A549 (cell line): ENCODE results near the gene SH3RF3. TPM values are rescaled to one million over a fixed set of nuclear protein-coding genes. Genes with fewer than 3 reads are reported as not detected.

ENCODE experiments used
- ATAC-seq, 2 experiments: fragments of 200-7000 bp in 1 of 2; fragments of >200 bp in 1 of 2; cut with Nextera tagmentation in 1 of 2; cut with Tn5 transposase in 1 of 2; 3 replicates each; pipeline versions ENCODE4 v1.8.0 to v1.9.1; 2018 to 2020; ENCODE audit warnings: mild to moderate bottlenecking in 1 of 2, moderate library complexity in 1 of 2
- CTCF ChIA-PET: fragments of 300-600 bp; sonication (Branson Sonifier 250); formaldehyde crosslinking; extraction: SDS; loops from one replicate; lab custom pipeline; 2021; ENCODE audit warnings: antibody characterized with exemption, inconsistent platforms; lab: Yijun Ruan, JAX
- POLR2A ChIA-PET: fragments of 350-600 bp; formaldehyde crosslinking; extraction: SDS; loops from one replicate; lab custom pipeline; 2021; ENCODE audit warnings: antibody characterized with exemption, inconsistent platforms; lab: Yijun Ruan, JAX
- DNase-seq, 2 experiments: peaks; one replicate each; pipeline versions ENCODE4 v3.0.0 to v3.0.0-alpha.2; 2011 to 2016; ENCODE audit warnings: low read depth in 1 of 2, low spot score in 1 of 2
- FAIRE-seq: peaks from 2 replicates; lab custom pipeline; 2011; peaks lifted over from hg19 to GRCh38; lab: Jason Lieb, UNC
- H3K27ac ChIP-seq, 2 experiments: fragments of >200 bp; sonication (Bioruptor Twin); formaldehyde crosslinking; 3 replicates each; pipeline ENCODE4 v1.5.1; 2016 to 2017
- H3K4me1 ChIP-seq: fragments of >200 bp; sonication (Bioruptor Twin); formaldehyde crosslinking; 3 replicates; pipeline ENCODE4 v1.6.1; 2016
- H3K4me2 ChIP-seq: fragments of >200 bp; sonication (Bioruptor Twin); formaldehyde crosslinking; 3 replicates; pipeline ENCODE4 v1.6.1; 2016
- H3K4me3 ChIP-seq: fragments of >200 bp; sonication (Bioruptor Twin); formaldehyde crosslinking; 3 replicates; pipeline ENCODE4 v1.5.1; 2016
- H3K9me3 ChIP-seq: fragments of >200 bp; sonication (Bioruptor Twin); formaldehyde crosslinking; 3 replicates; pipeline ENCODE4 v1.6.1; 2016
- CBX8 ChIP-seq: fragments of 200-600 bp; sonication (generic); IDR thresholded peaks from 2 replicates; pipeline ENCODE4 v1.6.1; 2016
- CHD2 ChIP-seq: fragments of 150-350 bp; IDR thresholded peaks from 2 replicates; pipeline ENCODE4 v1.6.1; 2014; ENCODE audit warnings: low read length; ENCODE audit not compliant: partially characterized antibody
- EHF ChIP-seq: fragments of 250-450 bp; sonication (Bioruptor Pico); IDR thresholded peaks from 2 replicates; pipeline ENCODE4 v1.5.0; 2020; ENCODE audit warnings: mild to moderate bottlenecking
- ELK1 ChIP-seq: fragments of 150-350 bp; IDR thresholded peaks from 2 replicates; pipeline ENCODE4 v1.6.1; 2014; ENCODE audit warnings: low read depth, mild to moderate bottlenecking, low read length
- HEYL ChIP-seq: fragments of 250-450 bp; sonication (Bioruptor Pico); IDR thresholded peaks from 2 replicates; pipeline ENCODE4 v1.8.0; 2021; ENCODE audit warnings: mild to moderate bottlenecking, moderate library complexity
- HMGXB4 ChIP-seq: fragments of 250-450 bp; sonication (Bioruptor Pico); IDR thresholded peaks from 2 replicates; pipeline ENCODE4 v1.5.0; 2021; ENCODE audit warnings: mild to moderate bottlenecking, moderate library complexity, borderline replicate concordance
- HOXA7 ChIP-seq: fragments of 250-450 bp; sonication (Bioruptor Pico); IDR thresholded peaks from 2 replicates; pipeline ENCODE4 v1.5.0; 2020; ENCODE audit warnings: mild to moderate bottlenecking, moderate library complexity
- KDM1A ChIP-seq: fragments of 200-600 bp; sonication (generic); IDR thresholded peaks from 2 replicates; pipeline ENCODE4 v1.6.1; 2016; ENCODE audit warnings: low read depth, mild to moderate bottlenecking
- KDM5A ChIP-seq: fragments of 200-600 bp; sonication (generic); IDR thresholded peaks from 2 replicates; pipeline ENCODE4 v1.6.1; 2016; ENCODE audit warnings: antibody characterized with exemption, mild to moderate bottlenecking
- MAFK ChIP-seq: fragments of 450-650 bp; IDR thresholded peaks from 2 replicates; pipeline ENCODE4 v1.6.1; 2014; ENCODE audit not compliant: partially characterized antibody
- MAZ ChIP-seq: fragments of 150-350 bp; IDR thresholded peaks from 2 replicates; pipeline ENCODE4 v1.6.1; 2014; ENCODE audit warnings: antibody characterized with exemption, low read depth, low read length, borderline replicate concordance
- NFE2L2 ChIP-seq: fragments of 150-350 bp; conservative IDR thresholded peaks from 2 replicates; pipeline ENCODE4 v1.6.1; 2014; ENCODE audit warnings: low read length
- NR3C1 ChIP-seq: fragments of >200 bp; sonication (Bioruptor Twin); formaldehyde crosslinking; IDR thresholded peaks from 3 replicates; pipeline ENCODE4 v1.6.1; 2017
- RAD21 ChIP-seq, 2 experiments: fragments of >200 bp in 1 of 2; sonication (Bioruptor Twin) in 1 of 2; formaldehyde crosslinking in 1 of 2; IDR thresholded peaks in 1 of 2; conservative IDR thresholded peaks in 1 of 2; 2 replicates in 1 of 2; 3 replicates in 1 of 2; pipeline ENCODE4 v1.6.1; 2012 to 2018; ENCODE audit warnings: inconsistent platforms in 1 of 2
- RCOR1 ChIP-seq: fragments of 150-350 bp; IDR thresholded peaks from 2 replicates; pipeline ENCODE4 v1.6.1; 2014; ENCODE audit warnings: antibody characterized with exemption, low read length, low read depth
- REST ChIP-seq: fragments of 200-600 bp; sonication (generic); IDR thresholded peaks from 2 replicates; pipeline ENCODE4 v1.6.1; 2016; ENCODE audit warnings: antibody characterized with exemption, mild to moderate bottlenecking, moderate library complexity
- RFX5 ChIP-seq: fragments of 450-650 bp; IDR thresholded peaks from 2 replicates; pipeline ENCODE4 v1.7.1; 2014; ENCODE audit warnings: antibody characterized with exemption, mild to moderate bottlenecking, moderate library complexity
- SREBF2 ChIP-seq: fragments of 450-650 bp; IDR thresholded peaks from 2 replicates; pipeline ENCODE4 v1.6.1; 2014; ENCODE audit warnings: mild to moderate bottlenecking, moderate library complexity
- TP53 ChIP-seq: fragments of 250-450 bp; sonication (Bioruptor Pico); IDR thresholded peaks from 2 replicates; pipeline ENCODE4 v1.5.0; 2021; ENCODE audit warnings: mild to moderate bottlenecking, moderate library complexity
- ZC3H11A ChIP-seq: fragments of 450-650 bp; IDR thresholded peaks from 2 replicates; pipeline ENCODE4 v1.6.1; 2014; ENCODE audit warnings: antibody characterized with exemption, mild to moderate bottlenecking
- WGBS: methylation state at CpG from one replicate; pipeline ENCODE4 v1.1.6; 2017; ENCODE audit errors: missing lambda C conversion rate; 5-methylcytosine and 5-hydroxymethylcytosine counted together
- polyA plus RNA-seq, 4 experiments: library from polyadenylated mRNA; depleted of rRNA in 3 of 4; stranded (reverse); fragments of >200 nt; fragmentation: RNase III in 1 of 4; extraction: RNeasy Plus Mini Kit Qiagen cat#74134 plus additional on column Dnase treatment in 1 of 4; gene quantifications; 2 replicates in 3 of 4; 3 replicates in 1 of 4; pipeline ENCODE4 v1.2.3, GENCODE V29; 2011 to 2017
- TF ChIP-seq, protein P1 (sequence below): IDR thresholded peaks from 2 replicates; pipeline ENCODE4 v1.6.1; 2012
- TF ChIP-seq, protein P2 (sequence below): IDR thresholded peaks from 2 replicates; pipeline ENCODE4 v1.6.1; 2012; ENCODE audit warnings: low read depth, borderline replicate concordance

Gene SH3RF3
- polyA plus RNA-seq, 2 of the 4 experiments (the other 2 are of a cell fraction) = 0.04 to 0.21 TPM

DNA sequence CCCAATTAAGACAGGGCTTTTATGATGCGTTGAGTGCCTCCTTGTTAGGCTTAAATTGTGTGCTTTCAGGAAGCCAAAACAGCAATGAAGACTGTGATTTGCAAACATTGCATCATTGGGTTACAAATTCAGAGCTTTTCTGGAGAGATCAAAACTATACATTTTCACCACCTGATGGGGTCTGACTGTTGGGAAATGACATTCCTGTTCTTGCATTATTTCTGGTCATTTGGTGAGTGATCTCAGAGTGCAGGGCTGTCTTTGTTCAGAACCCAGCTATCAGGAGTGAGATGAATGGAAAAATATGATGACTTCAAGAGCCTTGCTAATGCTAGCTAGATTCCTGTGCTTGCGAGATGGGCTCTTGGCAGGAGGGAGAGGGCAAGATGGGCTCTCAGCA, 39.1 kb downstream of the SH3RF3 start:
- DNase-seq = no peak
- no peak for FAIRE-seq
- H3K4me1 ChIP-seq = no peaks in the 10 kb centered on the region
- WGBS = 90% methylated on average over 2 of the region's 2 CpGs
- H3K9me3 ChIP-seq = no peaks in the 10 kb centered on the region
- no peak overlapping the region for H3K27ac ChIP-seq
- H3K4me3 ChIP-seq = no peak overlapping the region
- POLR2A ChIA-PET = no interaction called here
- ATAC-seq = no peak
- H3K4me2 ChIP-seq = no peak overlapping the region
- TF ChIP-seq RCOR1 (no peak), ELK1 (no peak), MAZ (no peak), RFX5 (no peak), ZC3H11A (no peak), HEYL (CRISPR knock-in tag) (no peak), RAD21 (conservative IDR thresholded peaks at IDR 0.05 in 1 of 2, IDR thresholded peaks at IDR 0.05 in 1 of 2) (no peak), KDM1A (no peak), CBX8 (no peak), MAFK (no peak), SREBF2 (no peak)
- TF ChIP-seq, protein P1, sequence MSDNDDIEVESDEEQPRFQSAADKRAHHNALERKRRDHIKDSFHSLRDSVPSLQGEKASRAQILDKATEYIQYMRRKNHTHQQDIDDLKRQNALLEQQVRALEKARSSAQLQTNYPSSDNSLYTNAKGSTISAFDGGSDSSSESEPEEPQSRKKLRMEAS = no peak
- TF ChIP-seq, protein P2, sequence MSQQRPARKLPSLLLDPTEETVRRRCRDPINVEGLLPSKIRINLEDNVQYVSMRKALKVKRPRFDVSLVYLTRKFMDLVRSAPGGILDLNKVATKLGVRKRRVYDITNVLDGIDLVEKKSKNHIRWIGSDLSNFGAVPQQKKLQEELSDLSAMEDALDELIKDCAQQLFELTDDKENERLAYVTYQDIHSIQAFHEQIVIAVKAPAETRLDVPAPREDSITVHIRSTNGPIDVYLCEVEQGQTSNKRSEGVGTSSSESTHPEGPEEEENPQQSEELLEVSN = no peak
- TF ChIP-seq, all 56 proteins: peak for 0
- CTCF ChIA-PET = no interaction called here

DNA sequence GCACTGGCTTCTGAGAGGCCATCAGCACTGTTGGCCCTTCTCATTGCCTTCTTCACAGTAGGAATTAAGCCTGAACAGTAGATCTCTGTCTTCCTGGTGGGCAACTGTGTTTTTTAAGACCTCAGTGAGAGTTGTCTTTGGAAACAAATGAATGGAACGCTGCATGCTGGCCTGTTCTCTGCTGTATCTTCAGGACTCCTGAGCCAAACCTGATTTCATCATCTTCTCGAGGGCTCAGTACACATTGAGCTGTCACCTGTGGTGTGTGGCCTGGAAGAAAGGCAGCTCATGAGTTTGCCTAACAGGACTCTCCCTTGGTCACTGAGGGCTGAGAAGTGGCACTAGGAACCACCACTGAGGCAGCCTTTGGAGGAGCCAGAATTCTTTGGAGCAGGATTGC, 39.7 kb downstream of the SH3RF3 start:
- Histone ChIP-seq H3K4me3 (no peak overlapping the region), H3K4me2 (no peak overlapping the region), H3K27ac (no peak overlapping the region), H3K9me3 (no peaks in the 10 kb centered on the region), H3K4me1 (no peaks in the 10 kb centered on the region)
- CTCF ChIA-PET = no interaction called here
- TF ChIP-seq NFE2L2 = no peak
- no peak for TF ChIP-seq CHD2
- TF ChIP-seq NR3C1 = no peak
- TF ChIP-seq KDM5A = no peak
- no peak for TF ChIP-seq RAD21 (conservative IDR thresholded peaks at IDR 0.05 in 1 of 2, IDR thresholded peaks at IDR 0.05 in 1 of 2)
- TF ChIP-seq REST = no peak
- no peak for TF ChIP-seq EHF (CRISPR knock-in tag)
- no peak for TF ChIP-seq HOXA7 (CRISPR knock-in tag)
- no peak for TF ChIP-seq HMGXB4 (CRISPR knock-in tag)
- no peak for TF ChIP-seq TP53
- WGBS = 8% methylated on average over 2 of the region's 2 CpGs
- FAIRE-seq (no peak), DNase-seq (no peak), ATAC-seq (no peak)
- POLR2A ChIA-PET = no interaction called here
